Ramos (cell line): ENCODE data around the gene FAM78B.

Experiments used
- in situ Hi-C: fragments of 300-500 bp; cut with MboI; formaldehyde crosslinking; loops from one replicate; pipeline ENCODE4 v1.14.3; 2022; ENCODE audit warnings: low sequenced_read_pairs; ENCODE audit not compliant: unreplicated experiment

The FAM78B gene

DNA sequence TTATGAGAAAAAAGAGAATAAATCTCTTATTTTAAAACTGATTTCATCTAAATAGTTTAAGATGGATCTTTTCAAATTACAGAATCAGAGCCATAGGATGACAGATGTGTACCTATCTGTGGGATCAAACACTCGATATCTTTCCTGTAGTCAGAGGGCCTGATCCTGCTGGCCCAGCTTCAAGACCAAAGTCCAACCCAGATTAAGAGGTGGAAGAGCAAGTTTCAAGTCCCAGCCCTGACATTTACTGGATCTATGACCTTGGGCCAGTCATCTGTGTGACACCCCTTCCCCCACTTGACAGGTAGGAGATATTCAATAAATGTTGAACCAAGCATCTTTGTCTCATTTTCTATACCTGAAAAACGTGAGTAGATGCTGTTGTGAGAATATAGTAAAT is 140.7 kb downstream of the FAM78B start:
- in situ Hi-C loops = no loop called here

DNA sequence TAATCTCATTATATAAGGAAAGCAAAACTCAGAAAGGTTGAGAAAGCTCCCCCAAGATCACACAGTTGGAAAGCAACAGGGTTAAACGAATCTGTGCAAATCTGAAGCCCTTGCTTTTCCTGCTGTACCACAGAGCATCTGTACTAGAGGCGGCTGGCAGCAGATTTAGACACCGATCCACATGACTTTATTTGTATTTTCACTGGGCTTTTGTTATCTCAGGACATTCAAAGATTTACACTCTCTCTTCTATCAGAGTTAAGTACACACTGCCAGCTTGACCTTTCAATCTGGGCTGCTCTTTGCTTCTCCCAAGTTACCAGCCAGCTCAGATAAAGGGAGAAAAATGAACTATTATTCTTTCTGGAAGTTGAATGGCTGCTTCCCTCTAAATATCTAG is 146.6 kb downstream of the FAM78B start:
- in situ Hi-C loops = no loop called here
